ENCODE measurements around the gene CTNND2. TPM values are rescaled to one million over a fixed set of nuclear protein-coding genes. Genes with fewer than 3 reads are reported as not detected.

The CTNND2 gene
- total and polyA plus RNA-seq, 9 of the 15 experiments (the other 6 are each of a cell fraction or from before 2014, with no cell fraction given): 0.03 to 0.35 TPM; not detected in 7

GRCh38 chr5:10987925-10988504, 916.2 kb downstream of the CTNND2 start (continued):
- no peak for TF ChIP-seq HNRNPK (IDR thresholded peaks at IDR 0.05; ENCODE audit: low read depth, low read length, poor library complexity, severe bottlenecking)
- TF ChIP-seq ZNF212 (CRISPR knock-in tag; IDR thresholded peaks at IDR 0.05): no peak
- TF ChIP-seq HDGF (IDR thresholded peaks at IDR 0.05): no peak
- TF ChIP-seq RAD21 (CRISPR knock-in tag; conservative IDR thresholded peaks at IDR 0.05 in 1 of 2, IDR thresholded peaks at IDR 0.05 in 1 of 2): peak; percentile 52 to 84
- peak; percentile 65; the same call in 1 of the 2 replicates for TF ChIP-seq CTBP1 (IDR thresholded peaks at IDR 0.05; ENCODE audit: borderline replicate concordance)
- TF ChIP-seq KLF16 (IDR thresholded peaks at IDR 0.05): peak; percentile 18; the same call in 1 of the 2 replicates
- no peak for TF ChIP-seq EP300 (IDR thresholded peaks at IDR 0.05; ENCODE audit: low read length)
- TF ChIP-seq YY1 (IDR thresholded peaks at IDR 0.05; ENCODE audit: borderline replicate concordance in 1 of 3, control insufficient read depth in 1 of 3, extremely low read depth in 1 of 3, insufficient read depth in 3 of 3, insufficient read length in 1 of 3, insufficient replicate concordance in 2 of 3, low read depth in 1 of 3, low read length in 2 of 3): peak in 2 of 3 experiments; percentile 48 to 71
- TF ChIP-seq RUNX1 (IDR thresholded peaks at IDR 0.05; ENCODE audit: low read depth): no peak
- no peak for TF ChIP-seq ZFX (CRISPR knock-in tag; IDR thresholded peaks at IDR 0.05)
- no peak for TF ChIP-seq ZNF134 (CRISPR knock-in tag; conservative IDR thresholded peaks at IDR 0.05)
- no peak for TF ChIP-seq ZNF140 (CRISPR knock-in tag; IDR thresholded peaks at IDR 0.05)
- TF ChIP-seq FOXP1 (CRISPR knock-in tag; IDR thresholded peaks at IDR 0.05): 0 out of 2 replicates have a peak, but pooled peaks have one; percentile 30
- no peak for TF ChIP-seq TAF9B (IDR thresholded peaks at IDR 0.05; ENCODE audit: partially characterized antibody)
- peak; percentile 37; the same call in 1 of the 2 replicates for TF ChIP-seq STAG1 (CRISPR knock-in tag; IDR thresholded peaks at IDR 0.05; ENCODE audit: borderline replicate concordance)
- no peak for TF ChIP-seq MEF2A (IDR thresholded peaks at IDR 0.05; ENCODE audit: control insufficient read depth, low read depth, low read length)
- TF ChIP-seq ZNF830 (CRISPR knock-in tag; IDR thresholded peaks at IDR 0.05): no peak
- TF ChIP-seq ZNF699 (CRISPR knock-in tag; IDR thresholded peaks at IDR 0.05; ENCODE audit: insufficient replicate concordance): no peak
- peak; percentile 70 for TF ChIP-seq SMC3 (conservative IDR thresholded peaks at IDR 0.05; ENCODE audit: insufficient read depth, low read depth, low read length)
- peak; percentile 26; the same call in 1 of the 2 replicates for TF ChIP-seq RB1 (IDR thresholded peaks at IDR 0.05; ENCODE audit: low read depth)
- TF ChIP-seq SOX6 (IDR thresholded peaks at IDR 0.05): 0 out of 2 replicates have a peak, but pooled peaks have one; percentile 17
- 0 out of 2 replicates have a peak, but pooled peaks have one; percentile 22 for TF ChIP-seq DEAF1 (CRISPR knock-in tag; IDR thresholded peaks at IDR 0.05)
- no peak for TF ChIP-seq TRIM25 (IDR thresholded peaks at IDR 0.05; ENCODE audit: borderline replicate concordance)
- TF ChIP-seq XRCC5 (IDR thresholded peaks at IDR 0.05; ENCODE audit: low read depth, low read length): peak; percentile 63; the same call in 1 of the 2 replicates
- no peak for TF ChIP-seq SMARCA4 (IDR thresholded peaks at IDR 0.05)
- TF ChIP-seq NCOA2 (IDR thresholded peaks at IDR 0.05; ENCODE audit: partially characterized antibody in 2 of 2): no peak

Data from K562 (cell line).